ENCODE measurements around the gene NLRP11. TPM values are rescaled to one million over a fixed set of nuclear protein-coding genes. Genes with fewer than 3 reads are reported as not detected.
A peak's percentile ranks its signal among the peaks of the same experiment; 100 is the strongest.

The NLRP11 gene
- total and polyA plus RNA-seq, 3 donors from 2014 or later: 2.3 to 4.3 (median 3.9) TPM

- H3K27me3 ChIP-seq: no peaks in the 10 kb centered on the region
- intact Hi-C loops (cut with DNase I; ENCODE audit: low total_unique reads): no loop called here
- TF ChIP-seq POLR2A (IDR thresholded peaks at IDR 0.05) (no peak), CTCF (IDR thresholded peaks at IDR 0.05) (no peak)
- WGBS, 2 donors: 69 to 74% methylated on average over 4 of the region's 4 CpGs
- DNase-seq: no peak
- H3K27ac ChIP-seq: no peak overlapping the region
- H3K36me3 ChIP-seq (ENCODE audit: low read depth, missing control alignments): no peaks in the 10 kb centered on the region
- no peaks in the 10 kb centered on the region for H3K4me1 ChIP-seq
- H3K4me3 ChIP-seq: no peak overlapping the region
- H3K9me3 ChIP-seq: no peaks in the 10 kb centered on the region
Observed at GRCh38 chr19:55838906-55839305, 7.1 kb upstream of the NLRP11 start.

- Histone ChIP-seq H3K4me3 (no peak overlapping the region), H3K27ac (no peak overlapping the region), H3K4me1 (no peaks in the 10 kb centered on the region), H3K9me3 (no peaks in the 10 kb centered on the region), H3K27me3 (no peaks in the 10 kb centered on the region), H3K36me3 (ENCODE audit: low read depth, missing control alignments) (no peaks in the 10 kb centered on the region)
- no peak for TF ChIP-seq CTCF (IDR thresholded peaks at IDR 0.05)
- TF ChIP-seq POLR2A (IDR thresholded peaks at IDR 0.05): no peak
- no peak for DNase-seq
- intact Hi-C loops (cut with DNase I; ENCODE audit: low total_unique reads): no loop called here
- WGBS, 2 donors: 84 to 87% methylated on average over 3 of the region's 3 CpGs
Observed at GRCh38 chr19:55838251-55838650, 6.5 kb upstream of the NLRP11 start.

- Histone ChIP-seq H3K4me3 (peak within 1 kb of the TSS; percentile 0 to 40), H3K4me1 (no peaks in the 10 kb centered on the region), H3K27me3 (no peaks in the 10 kb centered on the region), H3K9me3 (no peaks in the 10 kb centered on the region), H3K36me3 (ENCODE audit: low read depth, missing control alignments) (no peaks in the 10 kb centered on the region), H3K27ac (no peak within 1 kb of the TSS)
- peak; percentile 71 for DNase-seq
- 65 to 77% methylated on average over 16 of the region's 16 CpGs for WGBS, 2 donors
- intact Hi-C loops (cut with DNase I; ENCODE audit: low total_unique reads): no loop called here
- TF ChIP-seq POLR2A (IDR thresholded peaks at IDR 0.05): no peak
- TF ChIP-seq CTCF (IDR thresholded peaks at IDR 0.05): no peak
Observed at GRCh38 chr19:55836340-55836739, 4.5 kb upstream of the NLRP11 start, which contains the start of gene NLRP4. Gene NLRP4 (plus strand): TSS chr19:55836540. CDS start chr19:55852081, 15,541 bp downstream.

- no peak for DNase-seq
- TF ChIP-seq CTCF (IDR thresholded peaks at IDR 0.05) (no peak), POLR2A (IDR thresholded peaks at IDR 0.05) (no peak)
- Histone ChIP-seq H3K36me3 (ENCODE audit: low read depth, missing control alignments) (no peaks in the 10 kb centered on the region), H3K27me3 (no peaks in the 10 kb centered on the region), H3K4me3 (no peak overlapping the region), H3K9me3 (no peaks in the 10 kb centered on the region), H3K27ac (no peak overlapping the region), H3K4me1 (no peaks in the 10 kb centered on the region)
- WGBS, 2 donors: 55 to 77% methylated on average over 4 of the region's 4 CpGs
- intact Hi-C loops (cut with DNase I; ENCODE audit: low total_unique reads): no loop called here
Observed at GRCh38 chr19:55832676-55833075, 877 bp upstream of the NLRP11 start.

GRCh38 chr19:55830656-55831055 lies 1.1 kb downstream of the NLRP11 start:
- no peak overlapping the region for H3K27ac ChIP-seq

More at GRCh38 chr19:55830656-55831055, 1.1 kb downstream of the NLRP11 start:
- Histone ChIP-seq H3K4me1 (no peaks in the 10 kb centered on the region), H3K36me3 (ENCODE audit: low read depth, missing control alignments) (no peaks in the 10 kb centered on the region), H3K9me3 (no peaks in the 10 kb centered on the region), H3K4me3 (no peak overlapping the region), H3K27me3 (no peaks in the 10 kb centered on the region)
- no peak for DNase-seq
- TF ChIP-seq POLR2A (IDR thresholded peaks at IDR 0.05): no peak
- no peak for TF ChIP-seq CTCF (IDR thresholded peaks at IDR 0.05)
- intact Hi-C loops (cut with DNase I; ENCODE audit: low total_unique reads): no loop called here
- WGBS, 2 donors: 83 to 88% methylated on average over 5 of the region's 5 CpGs

Measured in testis (tissue), 3 donors.